Neuronal stem cell (in vitro differentiated cells): ENCODE measurements around the gene KCNAB1.

Experiments
- DNase-seq: peaks from one replicate; pipeline ENCODE4 v3.0.0-alpha.2; 2013; ENCODE audit warnings: low spot score
- H2AFZ ChIP-seq: one replicate; pipeline ENCODE4 v1.6.1; 2013; ENCODE audit warnings: mild to moderate bottlenecking, low read length, inconsistent platforms
- H2AK5ac ChIP-seq: 2 replicates; pipeline ENCODE4 v1.6.1; 2013; ENCODE audit warnings: low read depth, mild to moderate bottlenecking, inconsistent platforms, low read length, moderate library complexity, mixed read lengths
- H2BK120ac ChIP-seq: 2 replicates; pipeline ENCODE4 v1.6.1; 2013; ENCODE audit warnings: low read depth, mild to moderate bottlenecking, inconsistent platforms, low read length, moderate library complexity, mixed read lengths
- H2BK12ac ChIP-seq: one replicate; pipeline ENCODE4 v1.6.1; 2013; ENCODE audit warnings: low read length, inconsistent platforms
- H2BK15ac ChIP-seq: 2 replicates; pipeline ENCODE4 v1.6.1; 2013; ENCODE audit warnings: mild to moderate bottlenecking, low read length, inconsistent platforms, mixed read lengths
- H2BK5ac ChIP-seq: one replicate; pipeline ENCODE4 v1.6.1; 2013; ENCODE audit warnings: inconsistent platforms, mild to moderate bottlenecking, low read length, moderate library complexity
- H3K14ac ChIP-seq: one replicate; pipeline ENCODE4 v1.6.1; 2013; ENCODE audit warnings: low read length, inconsistent platforms
- H3K18ac ChIP-seq: 2 replicates; pipeline ENCODE4 v1.6.1; 2013; ENCODE audit warnings: low read length, inconsistent platforms
- H3K23ac ChIP-seq: 2 replicates; pipeline ENCODE4 v1.6.1; 2013; ENCODE audit warnings: low read depth, mild to moderate bottlenecking, mixed read lengths, low read length, inconsistent platforms; ENCODE audit not compliant: poor library complexity
- H3K27ac ChIP-seq: replicated peaks from 3 replicates; pipeline ENCODE4 v1.5.1; 2013; ENCODE audit warnings: low read length, inconsistent platforms
- H3K27me3 ChIP-seq, 3 experiments: 2 replicates each; pipeline ENCODE4 v1.6.1; 2013; ENCODE audit warnings: low read length in 3 of 3, mild to moderate bottlenecking in 2 of 3, inconsistent platforms in 1 of 3, low read depth in 1 of 3, mixed read lengths in 1 of 3, moderate library complexity in 1 of 3; ENCODE audit not compliant: control insufficient read depth in 3 of 3, insufficient read depth in 3 of 3
- H3K36me3 ChIP-seq, 2 donors: replicated peaks in 1 of 2; 2 replicates each; pipeline ENCODE4 v1.6.1; 2013; ENCODE audit warnings: low read length in 2 of 2; ENCODE audit not compliant: control insufficient read depth in 2 of 2, insufficient read depth in 2 of 2
- H3K4ac ChIP-seq: 2 replicates; pipeline ENCODE4 v1.6.1; 2013; ENCODE audit warnings: inconsistent platforms, mild to moderate bottlenecking, low read length, moderate library complexity
- H3K4me1 ChIP-seq, 2 donors: 1 replicate in 1 of 2; 2 replicates in 1 of 2; pipeline ENCODE4 v1.6.1; 2013; ENCODE audit warnings: low read length in 2 of 2, low read depth in 1 of 2; ENCODE audit not compliant: control insufficient read depth in 2 of 2, insufficient read depth in 1 of 2
- H3K4me2 ChIP-seq: one replicate; pipeline ENCODE4 v1.6.1; 2013; ENCODE audit warnings: mild to moderate bottlenecking, low read length, inconsistent platforms; ENCODE audit not compliant: insufficient read depth, poor library complexity, severe bottlenecking
- H3K4me3 ChIP-seq, 2 donors: 2 replicates each; pipeline ENCODE4 v1.5.1; 2013; ENCODE audit warnings: low read length in 2 of 2, mild to moderate bottlenecking in 2 of 2, inconsistent platforms in 1 of 2, moderate library complexity in 1 of 2
- H3K79me1 ChIP-seq: one replicate; pipeline ENCODE4 v1.6.1; 2013; ENCODE audit warnings: low read depth, mild to moderate bottlenecking, inconsistent platforms, low read length, moderate library complexity
- H3K9ac ChIP-seq: one replicate; pipeline ENCODE4 v1.6.1; 2013; ENCODE audit warnings: mild to moderate bottlenecking, low read depth, low read length, inconsistent platforms; ENCODE audit not compliant: poor library complexity
- H3K9me3 ChIP-seq, 2 donors: replicated peaks in 1 of 2; 2 replicates each; pipeline versions ENCODE3 to v1.6.1; 2013; ENCODE audit warnings: low read length in 2 of 2, mild to moderate bottlenecking in 2 of 2, inconsistent platforms in 1 of 2, low read depth in 1 of 2, mixed read lengths in 1 of 2, moderate library complexity in 1 of 2; ENCODE audit not compliant: control insufficient read depth in 2 of 2, insufficient read depth in 1 of 2
- H4K8ac ChIP-seq: one replicate; pipeline ENCODE4 v1.6.1; 2013; ENCODE audit warnings: low read depth, mild to moderate bottlenecking, inconsistent platforms, low read length, moderate library complexity
- H4K91ac ChIP-seq: one replicate; pipeline ENCODE4 v1.6.1; 2013; ENCODE audit warnings: low read length, low read depth, mild to moderate bottlenecking, inconsistent platforms; ENCODE audit not compliant: poor library complexity
- WGBS, 2 donors: extraction: QIAGEN DNeasy Blood & Tissue Kit; methylation state at CpG; one replicate each; pipeline ENCODE4 v1.1.7; 2013; ENCODE audit warnings: missing lambda C conversion rate in 2 of 2, mixed read lengths in 1 of 2; ENCODE audit not compliant: insufficient read length in 2 of 2, insufficient replicate concordance in 1 of 2; ENCODE audit errors: extremely low coverage in 2 of 2; 5-methylcytosine and 5-hydroxymethylcytosine counted together

The KCNAB1 gene

GRCh38 chr3:156131241-156131640 is 10.9 kb downstream of the KCNAB1 start:
- Histone ChIP-seq H4K8ac (no peak overlapping the region), H2AK5ac (no peak overlapping the region), H3K23ac (no peak overlapping the region), H3K4me2 (no peak overlapping the region), H3K27me3 (no peaks in the 10 kb centered on the region), H2BK5ac (no peak overlapping the region), H3K9ac (no peak overlapping the region), H3K4me1 (peaks cover 0 to 1% of the 10 kb centered on the region in 2 donors), H3K4ac (no peak overlapping the region), H3K18ac (no peak overlapping the region), H3K27ac (no peak overlapping the region), H3K14ac (no peak overlapping the region), H2BK15ac (no peak overlapping the region), H2BK120ac (no peak overlapping the region), H3K9me3 (no peaks in the 10 kb centered on the region), H2AFZ (no peak overlapping the region), H2BK12ac (no peak overlapping the region), H3K36me3 (no peaks in the 10 kb centered on the region), H3K79me1 (no peaks in the 10 kb centered on the region), H3K4me3 (no peak overlapping the region), H4K91ac (no peak overlapping the region)
- no CpG with 5 or more reads among the region's 3 CpGs for WGBS, 2 donors
- DNase-seq = no peak

GRCh38 chr3:156131799-156132198 is 11.4 kb downstream of the KCNAB1 start:
- Histone ChIP-seq H2BK15ac (no peak overlapping the region), H2BK12ac (no peak overlapping the region), H3K27me3 (no peaks in the 10 kb centered on the region), H2BK120ac (no peak overlapping the region), H3K4me3 (no peak overlapping the region), H2BK5ac (no peak overlapping the region), H4K91ac (no peak overlapping the region), H3K9me3 (no peaks in the 10 kb centered on the region), H3K14ac (no peak overlapping the region), H2AFZ (no peak overlapping the region), H3K9ac (no peak overlapping the region), H3K27ac (no peak overlapping the region), H3K4me1 (peaks cover 0 to 1% of the 10 kb centered on the region in 2 donors), H3K4ac (no peak overlapping the region), H3K4me2 (no peak overlapping the region), H3K79me1 (no peaks in the 10 kb centered on the region), H3K36me3 (no peaks in the 10 kb centered on the region), H3K18ac (no peak overlapping the region), H2AK5ac (no peak overlapping the region), H4K8ac (no peak overlapping the region), H3K23ac (no peak overlapping the region)
- no peak for DNase-seq

GRCh38 chr3:156132313-156132712 is 11.9 kb downstream of the KCNAB1 start:
- Histone ChIP-seq H3K4me3 (no peak overlapping the region), H3K36me3 (no peaks in the 10 kb centered on the region), H2AFZ (no peak overlapping the region), H3K4ac (no peak overlapping the region), H2AK5ac (no peak overlapping the region), H3K27me3 (no peaks in the 10 kb centered on the region), H2BK12ac (no peak overlapping the region), H3K27ac (no peak overlapping the region), H2BK120ac (no peak overlapping the region), H4K91ac (no peak overlapping the region), H3K4me1 (peaks cover 0 to 1% of the 10 kb centered on the region in 2 donors), H2BK15ac (no peak overlapping the region), H3K9ac (no peak overlapping the region), H3K23ac (no peak overlapping the region), H3K14ac (no peak overlapping the region), H4K8ac (no peak overlapping the region), H2BK5ac (no peak overlapping the region), H3K4me2 (no peak overlapping the region), H3K79me1 (no peaks in the 10 kb centered on the region), H3K18ac (no peak overlapping the region), H3K9me3 (no peaks in the 10 kb centered on the region)
- no peak for DNase-seq
- WGBS, 2 donors = no CpG with 5 or more reads among the region's 1 CpG

GRCh38 chr3:156133076-156133475 is 12.7 kb downstream of the KCNAB1 start:
- WGBS, 2 donors = no CpG with 5 or more reads among the region's 1 CpG
- Histone ChIP-seq H2BK15ac (no peak overlapping the region), H4K91ac (no peak overlapping the region), H3K4me1 (peaks cover 0 to 1% of the 10 kb centered on the region in 2 donors), H3K27me3 (no peaks in the 10 kb centered on the region), H3K4me3 (no peak overlapping the region), H3K27ac (no peak overlapping the region), H4K8ac (no peak overlapping the region), H3K4ac (no peak overlapping the region), H3K79me1 (no peaks in the 10 kb centered on the region), H2BK120ac (no peak overlapping the region), H3K36me3 (no peaks in the 10 kb centered on the region), H2BK5ac (no peak overlapping the region), H3K9me3 (no peaks in the 10 kb centered on the region), H2BK12ac (no peak overlapping the region), H3K9ac (no peak overlapping the region), H2AFZ (no peak overlapping the region), H2AK5ac (no peak overlapping the region), H3K14ac (no peak overlapping the region), H3K23ac (no peak overlapping the region), H3K4me2 (no peak overlapping the region), H3K18ac (no peak overlapping the region)
- no peak for DNase-seq
